HG03196 (cell line): ENCODE data around the gene LCLAT1.

Experiments used
- ATAC-seq: cut with Tn5 transposase; IDR thresholded peaks from one replicate; pipeline ENCODE4 v1.9.1; 2021; ENCODE audit not compliant: unreplicated experiment

Gene LCLAT1

GRCh38 chr2:30663806-30664205, 216.8 kb downstream of the LCLAT1 start:
- ATAC-seq, result no peak

GRCh38 chr2:30664761-30665358, 217.8 kb downstream of the LCLAT1 start:
- ATAC-seq, result no peak

GRCh38 chr2:30665761-30666265, 218.8 kb downstream of the LCLAT1 start:
- no peak for ATAC-seq

GRCh38 chr2:30666266-30666874, 219.3 kb downstream of the LCLAT1 start:
- ATAC-seq, result no peak

- no peak for ATAC-seq
These were observed 223.4 kb downstream of the LCLAT1 start for GRCh38 chr2:30670453-30670852.

- ATAC-seq, result no peak
These were observed 226.1 kb downstream of the LCLAT1 start for GRCh38 chr2:30673127-30673526.

GRCh38 chr2:30675758-30676157, 228.7 kb downstream of the LCLAT1 start:
- no peak for ATAC-seq

- no peak for ATAC-seq
These were observed 230.2 kb downstream of the LCLAT1 start for GRCh38 chr2:30677231-30677630.

- ATAC-seq, result no peak
These were observed 230.9 kb downstream of the LCLAT1 start for GRCh38 chr2:30677861-30678385.

- no peak for ATAC-seq
These were observed 231.5 kb downstream of the LCLAT1 start for GRCh38 chr2:30678410-30679137.

GRCh38 chr2:30679426-30680088, 232.5 kb downstream of the LCLAT1 start:
- ATAC-seq, result no peak

- ATAC-seq, result no peak
These were observed 233.1 kb downstream of the LCLAT1 start for GRCh38 chr2:30680121-30680520.

GRCh38 chr2:30681022-30681421, 234.0 kb downstream of the LCLAT1 start:
- no peak for ATAC-seq

GRCh38 chr2:30683236-30683956, 236.3 kb downstream of the LCLAT1 start:
- no peak for ATAC-seq

- no peak for ATAC-seq
These were observed 237.0 kb downstream of the LCLAT1 start for GRCh38 chr2:30684026-30684425.

GRCh38 chr2:30684516-30684915, 237.5 kb downstream of the LCLAT1 start:
- ATAC-seq, result no peak

- ATAC-seq, result no peak
These were observed 237.9 kb downstream of the LCLAT1 start for GRCh38 chr2:30684996-30685395.

- no peak for ATAC-seq
These were observed 239.0 kb downstream of the LCLAT1 start for GRCh38 chr2:30686000-30686399.

GRCh38 chr2:30686669-30687068, 239.6 kb downstream of the LCLAT1 start:
- ATAC-seq, result no peak

- no peak for ATAC-seq
These were observed 241.9 kb downstream of the LCLAT1 start for GRCh38 chr2:30688956-30689401.
